Measurements from ENCODE around the gene ADARB2.

ADARB2 gene

DNA sequence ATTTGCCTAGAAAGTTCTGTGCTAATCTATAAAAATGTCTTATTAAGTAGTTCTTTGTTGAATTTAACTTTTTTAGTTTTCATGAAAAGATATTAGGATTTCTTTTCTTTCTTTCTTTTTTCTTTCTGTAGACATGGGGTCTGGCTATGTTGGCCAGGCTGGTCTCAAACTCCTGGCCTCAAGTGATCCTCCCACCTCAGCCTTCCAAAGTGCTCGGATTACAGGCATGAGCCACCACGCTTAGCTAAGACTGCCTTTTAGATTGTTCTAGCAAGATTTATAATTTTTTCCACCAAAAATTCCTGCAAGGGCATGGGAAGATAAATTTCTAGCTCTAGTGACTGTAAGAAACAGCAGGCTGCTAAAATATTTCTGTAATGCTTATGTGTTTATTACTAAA lies 540.7 kb downstream of the ADARB2 start:
- Histone ChIP-seq H3K27me3 (ENCODE audit: control insufficient read depth, low read length) (peaks cover 3% of the 10 kb centered on the region; the same call in 1 of the 2 replicates), H3F3A (ENCODE audit: control insufficient read depth, insufficient read depth) (no peaks in the 10 kb centered on the region), H3K9me2 (replicated peaks; ENCODE audit: control insufficient read depth, low read length) (no peaks in the 10 kb centered on the region), H3K4me1 (ENCODE audit: control insufficient read depth, low read length) (no peaks in the 10 kb centered on the region), H3K4me2 (ENCODE audit: low read length) (no peak overlapping the region), H4K20me1 (ENCODE audit: control insufficient read depth, insufficient read depth, low read depth, low read length) (no peaks in the 10 kb centered on the region), H3K36me3 (ENCODE audit: control insufficient read depth, low read length) (no peaks in the 10 kb centered on the region), H3K79me2 (ENCODE audit: control insufficient read depth, low read length) (no peaks in the 10 kb centered on the region), H3K27ac (ENCODE audit: low read depth, low read length) (no peak overlapping the region), H3K4me3 (ENCODE audit: low read length) (no peak overlapping the region), H3K9me3 (ENCODE audit: control insufficient read depth, insufficient read depth, low read length) (no peaks in the 10 kb centered on the region)
- TF ChIP-seq, protein P1, sequence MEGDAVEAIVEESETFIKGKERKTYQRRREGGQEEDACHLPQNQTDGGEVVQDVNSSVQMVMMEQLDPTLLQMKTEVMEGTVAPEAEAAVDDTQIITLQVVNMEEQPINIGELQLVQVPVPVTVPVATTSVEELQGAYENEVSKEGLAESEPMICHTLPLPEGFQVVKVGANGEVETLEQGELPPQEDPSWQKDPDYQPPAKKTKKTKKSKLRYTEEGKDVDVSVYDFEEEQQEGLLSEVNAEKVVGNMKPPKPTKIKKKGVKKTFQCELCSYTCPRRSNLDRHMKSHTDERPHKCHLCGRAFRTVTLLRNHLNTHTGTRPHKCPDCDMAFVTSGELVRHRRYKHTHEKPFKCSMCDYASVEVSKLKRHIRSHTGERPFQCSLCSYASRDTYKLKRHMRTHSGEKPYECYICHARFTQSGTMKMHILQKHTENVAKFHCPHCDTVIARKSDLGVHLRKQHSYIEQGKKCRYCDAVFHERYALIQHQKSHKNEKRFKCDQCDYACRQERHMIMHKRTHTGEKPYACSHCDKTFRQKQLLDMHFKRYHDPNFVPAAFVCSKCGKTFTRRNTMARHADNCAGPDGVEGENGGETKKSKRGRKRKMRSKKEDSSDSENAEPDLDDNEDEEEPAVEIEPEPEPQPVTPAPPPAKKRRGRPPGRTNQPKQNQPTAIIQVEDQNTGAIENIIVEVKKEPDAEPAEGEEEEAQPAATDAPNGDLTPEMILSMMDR (IDR thresholded peaks at IDR 0.05; ENCODE audit: low read depth, low read length, poor library complexity, severe bottlenecking), result no peak
- TF ChIP-seq EZH2phosphoT487 (IDR thresholded peaks at IDR 0.05; ENCODE audit: borderline replicate concordance, low read length), result no peak

DNA sequence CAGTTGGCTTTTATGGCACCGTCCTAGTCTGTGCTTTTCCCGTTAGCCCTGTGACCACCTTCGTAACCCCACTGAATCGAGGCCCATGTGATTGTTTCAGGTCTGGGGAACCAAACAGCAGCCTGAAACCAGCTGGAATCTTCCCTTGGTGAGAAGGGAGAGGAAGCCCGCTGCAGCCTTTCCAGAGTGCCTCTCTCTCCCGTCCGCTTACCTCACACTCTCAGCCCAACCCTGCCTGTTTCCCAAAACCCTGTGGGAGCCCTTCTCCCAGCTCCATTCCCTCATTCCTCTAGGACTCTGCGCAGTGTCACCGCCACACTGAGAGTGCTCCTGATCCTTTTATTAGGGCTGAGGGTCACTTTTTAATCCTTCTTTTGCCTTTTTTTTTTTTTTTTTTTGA lies 541.5 kb downstream of the ADARB2 start:
- Histone ChIP-seq H3F3A (ENCODE audit: control insufficient read depth, insufficient read depth) (no peaks in the 10 kb centered on the region), H3K4me2 (ENCODE audit: low read length) (no peak overlapping the region), H3K27ac (ENCODE audit: low read depth, low read length) (no peak overlapping the region), H3K9me3 (ENCODE audit: control insufficient read depth, insufficient read depth, low read length) (no peaks in the 10 kb centered on the region), H3K4me3 (ENCODE audit: low read length) (no peak overlapping the region), H3K27me3 (ENCODE audit: control insufficient read depth, low read length) (peaks cover 3% of the 10 kb centered on the region; the same call in 1 of the 2 replicates), H3K4me1 (ENCODE audit: control insufficient read depth, low read length) (no peaks in the 10 kb centered on the region), H3K36me3 (ENCODE audit: control insufficient read depth, low read length) (no peaks in the 10 kb centered on the region), H4K20me1 (ENCODE audit: control insufficient read depth, insufficient read depth, low read depth, low read length) (no peaks in the 10 kb centered on the region), H3K9me2 (replicated peaks; ENCODE audit: control insufficient read depth, low read length) (no peaks in the 10 kb centered on the region), H3K79me2 (ENCODE audit: control insufficient read depth, low read length) (no peaks in the 10 kb centered on the region)
- TF ChIP-seq, protein P1 (IDR thresholded peaks at IDR 0.05; ENCODE audit: low read depth, low read length, poor library complexity, severe bottlenecking), result no peak
- no peak for TF ChIP-seq EZH2phosphoT487 (IDR thresholded peaks at IDR 0.05; ENCODE audit: borderline replicate concordance, low read length)

DNA sequence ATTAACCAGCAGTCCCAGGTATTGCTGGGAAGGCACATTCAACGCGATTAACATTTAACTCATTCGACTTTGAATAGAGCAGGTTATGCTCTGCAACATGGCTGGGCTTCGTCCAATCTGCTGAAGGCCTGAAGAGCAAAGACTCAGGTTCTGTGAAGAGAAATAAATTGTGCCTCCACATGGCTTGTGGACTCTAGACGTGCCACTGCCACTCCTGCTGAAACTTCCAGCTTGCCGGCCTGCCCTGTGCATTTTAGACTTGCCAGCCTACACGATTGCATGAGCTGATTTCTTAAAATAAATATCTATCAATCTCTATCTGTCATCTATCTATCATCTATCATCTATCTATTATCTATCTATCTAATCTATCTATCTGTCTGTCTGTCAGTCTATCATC lies 543.2 kb downstream of the ADARB2 start:
- Histone ChIP-seq H3K9me2 (replicated peaks; ENCODE audit: control insufficient read depth, low read length) (no peaks in the 10 kb centered on the region), H3K27me3 (ENCODE audit: control insufficient read depth, low read length) (peaks cover 3% of the 10 kb centered on the region; the same call in 1 of the 2 replicates), H4K20me1 (ENCODE audit: control insufficient read depth, insufficient read depth, low read depth, low read length) (no peaks in the 10 kb centered on the region), H3K4me3 (ENCODE audit: low read length) (no peak overlapping the region), H3K9me3 (ENCODE audit: control insufficient read depth, insufficient read depth, low read length) (no peaks in the 10 kb centered on the region), H3K27ac (ENCODE audit: low read depth, low read length) (no peak overlapping the region), H3F3A (ENCODE audit: control insufficient read depth, insufficient read depth) (no peaks in the 10 kb centered on the region), H3K4me2 (ENCODE audit: low read length) (no peak overlapping the region), H3K36me3 (ENCODE audit: control insufficient read depth, low read length) (no peaks in the 10 kb centered on the region), H3K4me1 (ENCODE audit: control insufficient read depth, low read length) (no peaks in the 10 kb centered on the region), H3K79me2 (ENCODE audit: control insufficient read depth, low read length) (no peaks in the 10 kb centered on the region)
- TF ChIP-seq EZH2phosphoT487 (IDR thresholded peaks at IDR 0.05; ENCODE audit: borderline replicate concordance, low read length), result no peak
- TF ChIP-seq, protein P1 (IDR thresholded peaks at IDR 0.05; ENCODE audit: low read depth, low read length, poor library complexity, severe bottlenecking), result no peak

Data from DOHH2 (cell line).